ENCODE measurements around the gene TERT.
"Not testable (repeated sequence)": the region's sequence is repeated elsewhere in the genome, so short reads cannot be mapped to it uniquely, and the experiment has no call there.

Gene TERT

GRCh38 chr5:1329111-1329579 is 34.3 kb upstream of the TERT start:
- TF ChIP-seq CTCF (IDR thresholded peaks at IDR 0.05; ENCODE audit: borderline replicate concordance, insufficient read depth, low read depth, low read length), result no peak

GRCh38 chr5:1328237-1329110 is 33.6 kb upstream of the TERT start:
- H3K4me3 ChIP-seq (ENCODE audit: low read depth, low read length), result not testable (repeated sequence)

More at GRCh38 chr5:1329111-1329579, 34.3 kb upstream of the TERT start:
- no peak overlapping the region for H3K4me3 ChIP-seq (ENCODE audit: low read depth, low read length)

- H3K4me3 ChIP-seq (ENCODE audit: low read depth, low read length), result not testable (repeated sequence)
These were observed 32.3 kb upstream of the TERT start for GRCh38 chr5:1326901-1327756.

- not testable (repeated sequence) for H3K4me3 ChIP-seq (ENCODE audit: low read depth, low read length)
These were observed 31.6 kb upstream of the TERT start for GRCh38 chr5:1326532-1326875.

- no peak overlapping the region for H3K4me3 ChIP-seq (ENCODE audit: low read depth, low read length)
- no peak for TF ChIP-seq CTCF (IDR thresholded peaks at IDR 0.05; ENCODE audit: borderline replicate concordance, insufficient read depth, low read depth, low read length)
These were observed 31.1 kb upstream of the TERT start for GRCh38 chr5:1325870-1326531.

- no peak overlapping the region for H3K4me3 ChIP-seq (ENCODE audit: low read depth, low read length)
- no peak for TF ChIP-seq CTCF (IDR thresholded peaks at IDR 0.05; ENCODE audit: borderline replicate concordance, insufficient read depth, low read depth, low read length)
These were observed 30.4 kb upstream of the TERT start for GRCh38 chr5:1325191-1325741.

- H3K4me3 ChIP-seq (ENCODE audit: low read depth, low read length), result no peak overlapping the region
- TF ChIP-seq CTCF (IDR thresholded peaks at IDR 0.05; ENCODE audit: borderline replicate concordance, insufficient read depth, low read depth, low read length), result no peak
These were observed 29.9 kb upstream of the TERT start for GRCh38 chr5:1324719-1325190.

- no peak overlapping the region for H3K4me3 ChIP-seq (ENCODE audit: low read depth, low read length)
- no peak for TF ChIP-seq CTCF (IDR thresholded peaks at IDR 0.05; ENCODE audit: borderline replicate concordance, insufficient read depth, low read depth, low read length)
These were observed 29.4 kb upstream of the TERT start for GRCh38 chr5:1324301-1324700.

Measured in GM12875 (cell line).